T-helper 1 cell treated with Interleukin-12 subunit alpha and Interleukin-12 subunit beta and Interleukin-4 antibody, amounts not matched to agents 30 μg/mL and 1 μg/mL, for 36 hours (primary cell): ENCODE results near the gene BBS2.
A peak's percentile ranks its signal among the peaks of the same experiment; 100 is the strongest.

Experiments used
- H3K27ac Mint-ChIP-seq: one replicate; pipeline ENCODE4 v1.8.0; 2021; ENCODE audit warnings: mild to moderate bottlenecking, mixed read lengths
- H3K27me3 Mint-ChIP-seq: one replicate; pipeline ENCODE4 v1.8.0; 2021; ENCODE audit warnings: low read depth, mixed read lengths
- H3K36me3 Mint-ChIP-seq: one replicate; pipeline ENCODE4 v1.8.0; 2021; ENCODE audit warnings: low read depth, mixed read lengths
- H3K4me1 Mint-ChIP-seq: one replicate; pipeline ENCODE4 v1.8.0; 2021; ENCODE audit warnings: low read depth, mixed read lengths
- H3K4me3 Mint-ChIP-seq: one replicate; pipeline ENCODE4 v1.8.0; 2021; ENCODE audit warnings: mild to moderate bottlenecking, moderate library complexity, mixed read lengths
- H3K9me3 Mint-ChIP-seq: one replicate; pipeline ENCODE4 v1.8.0; 2021; ENCODE audit warnings: mixed read lengths

The BBS2 gene

GRCh38 chr16:56475201-56475600, 44.6 kb downstream of the BBS2 start:
- no peaks in the 10 kb centered on the region for H3K9me3 Mint-ChIP-seq
- peaks cover 7% of the 10 kb centered on the region for H3K4me1 Mint-ChIP-seq
- no peaks in the 10 kb centered on the region for H3K27me3 Mint-ChIP-seq
- H3K36me3 Mint-ChIP-seq, result peaks cover 60% of the 10 kb centered on the region
- no peak overlapping the region for H3K4me3 Mint-ChIP-seq
- H3K27ac Mint-ChIP-seq, result no peak overlapping the region

DNA sequence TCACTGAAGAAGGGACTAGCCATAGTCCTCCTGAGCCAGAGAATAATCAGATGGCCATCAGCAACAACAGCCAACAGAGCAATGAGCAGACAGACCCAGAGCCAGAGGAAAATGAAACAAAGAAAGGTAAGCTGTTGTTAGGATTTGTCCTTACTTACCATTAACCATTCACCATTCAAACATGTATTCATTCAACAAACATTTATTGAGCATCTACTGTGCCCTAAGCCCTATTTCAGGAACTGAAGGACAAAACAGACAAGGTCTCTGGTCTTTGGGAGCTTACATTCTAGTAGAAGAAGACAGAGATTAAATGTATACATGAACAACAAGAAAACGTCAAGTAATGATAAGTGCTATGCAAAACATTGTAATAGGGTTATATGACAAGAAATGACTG, 49.2 kb downstream of the BBS2 start:
- Mint-ChIP-seq H3K27ac (no peak overlapping the region), H3K9me3 (no peaks in the 10 kb centered on the region), H3K4me3 (no peak overlapping the region), H3K27me3 (no peaks in the 10 kb centered on the region), H3K36me3 (peaks cover 60% of the 10 kb centered on the region), H3K4me1 (no peaks in the 10 kb centered on the region)

- Mint-ChIP-seq H3K36me3 (peaks cover 59% of the 10 kb centered on the region), H3K27me3 (no peaks in the 10 kb centered on the region), H3K27ac (no peak overlapping the region), H3K4me1 (no peaks in the 10 kb centered on the region), H3K4me3 (no peak overlapping the region), H3K9me3 (no peaks in the 10 kb centered on the region)
Observed at GRCh38 chr16:56470232-56470631, 49.6 kb downstream of the BBS2 start.

DNA sequence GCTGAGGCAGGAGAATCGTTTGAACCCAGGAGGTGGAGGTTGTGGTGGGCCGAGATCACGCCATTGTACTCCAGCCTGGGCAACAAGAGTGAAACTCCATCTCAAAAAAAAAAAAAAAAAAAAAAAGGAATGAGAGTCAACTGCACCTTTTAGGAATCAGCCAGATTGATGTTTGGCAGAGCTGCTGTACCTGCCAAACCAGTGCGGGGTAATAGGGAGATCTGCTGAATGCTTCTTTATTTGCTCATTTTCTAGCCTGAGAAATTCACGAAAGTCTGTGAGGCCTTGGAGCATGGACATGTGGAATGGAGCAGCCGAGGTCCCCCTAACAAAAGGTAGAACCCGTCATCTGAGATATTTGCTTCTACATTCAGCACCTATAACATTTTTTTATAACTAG, 50.1 kb downstream of the BBS2 start:
- H3K27ac Mint-ChIP-seq, result no peak overlapping the region
- no peak overlapping the region for H3K4me3 Mint-ChIP-seq
- H3K9me3 Mint-ChIP-seq, result no peaks in the 10 kb centered on the region
- no peaks in the 10 kb centered on the region for H3K4me1 Mint-ChIP-seq
- H3K27me3 Mint-ChIP-seq, result no peaks in the 10 kb centered on the region
- H3K36me3 Mint-ChIP-seq, result peaks cover 54% of the 10 kb centered on the region

DNA sequence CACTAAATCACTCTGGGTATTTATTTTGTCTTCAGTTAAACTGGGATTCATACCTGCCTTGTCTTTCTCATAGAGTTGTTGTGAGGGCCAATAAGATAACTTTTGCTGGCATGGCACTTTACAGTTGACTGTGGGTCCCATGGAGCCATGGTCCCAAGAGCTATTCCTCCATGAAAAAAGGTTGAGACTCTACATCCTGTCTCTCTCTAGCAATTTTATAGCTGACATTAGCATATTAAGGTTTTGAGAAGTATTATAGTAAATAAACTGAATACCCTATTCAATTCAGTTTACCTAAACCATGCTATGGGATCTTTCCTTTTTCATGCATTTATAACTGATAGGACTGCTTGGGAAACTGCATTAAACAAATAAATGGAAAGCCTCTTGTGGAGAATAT, 51.0 kb downstream of the BBS2 start:
- H3K27me3 Mint-ChIP-seq, result no peaks in the 10 kb centered on the region

DNA sequence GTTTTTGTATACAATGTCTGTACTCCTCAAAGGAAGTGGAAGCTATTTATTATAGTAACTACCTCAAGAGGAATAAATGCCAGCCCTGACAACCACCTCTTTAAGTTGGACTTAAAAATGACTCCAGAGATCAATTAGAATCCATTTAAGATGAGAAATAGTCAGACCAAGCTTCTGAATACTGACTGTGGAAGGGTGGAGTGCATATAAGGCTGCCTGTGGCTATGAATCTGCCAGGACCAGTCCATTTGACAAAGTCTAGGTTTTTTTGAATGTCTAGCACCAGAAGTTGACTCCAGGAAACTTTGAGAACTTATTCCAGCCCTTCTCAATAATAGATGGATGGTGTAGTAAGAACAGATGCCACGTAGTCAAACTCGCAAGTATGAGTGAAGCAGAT, 53.5 kb downstream of the BBS2 start:
- H3K27me3 Mint-ChIP-seq, result no peaks in the 10 kb centered on the region
- H3K9me3 Mint-ChIP-seq, result no peaks in the 10 kb centered on the region
- no peaks in the 10 kb centered on the region for H3K4me1 Mint-ChIP-seq
- H3K36me3 Mint-ChIP-seq, result peaks cover 50% of the 10 kb centered on the region
- no peak overlapping the region for H3K4me3 Mint-ChIP-seq
- H3K27ac Mint-ChIP-seq, result no peak overlapping the region

More for the DNA sequence above, 51.0 kb downstream of the BBS2 start:
- no peak overlapping the region for H3K4me3 Mint-ChIP-seq
- no peaks in the 10 kb centered on the region for H3K9me3 Mint-ChIP-seq
- H3K4me1 Mint-ChIP-seq, result no peaks in the 10 kb centered on the region
- H3K36me3 Mint-ChIP-seq, result peaks cover 59% of the 10 kb centered on the region
- H3K27ac Mint-ChIP-seq, result no peak overlapping the region

- Mint-ChIP-seq H3K4me3 (no peak overlapping the region), H3K36me3 (peaks cover 39% of the 10 kb centered on the region), H3K4me1 (no peaks in the 10 kb centered on the region), H3K27ac (no peak overlapping the region), H3K9me3 (no peaks in the 10 kb centered on the region), H3K27me3 (no peaks in the 10 kb centered on the region)
Observed at GRCh38 chr16:56463153-56463552, 56.7 kb downstream of the BBS2 start.

DNA sequence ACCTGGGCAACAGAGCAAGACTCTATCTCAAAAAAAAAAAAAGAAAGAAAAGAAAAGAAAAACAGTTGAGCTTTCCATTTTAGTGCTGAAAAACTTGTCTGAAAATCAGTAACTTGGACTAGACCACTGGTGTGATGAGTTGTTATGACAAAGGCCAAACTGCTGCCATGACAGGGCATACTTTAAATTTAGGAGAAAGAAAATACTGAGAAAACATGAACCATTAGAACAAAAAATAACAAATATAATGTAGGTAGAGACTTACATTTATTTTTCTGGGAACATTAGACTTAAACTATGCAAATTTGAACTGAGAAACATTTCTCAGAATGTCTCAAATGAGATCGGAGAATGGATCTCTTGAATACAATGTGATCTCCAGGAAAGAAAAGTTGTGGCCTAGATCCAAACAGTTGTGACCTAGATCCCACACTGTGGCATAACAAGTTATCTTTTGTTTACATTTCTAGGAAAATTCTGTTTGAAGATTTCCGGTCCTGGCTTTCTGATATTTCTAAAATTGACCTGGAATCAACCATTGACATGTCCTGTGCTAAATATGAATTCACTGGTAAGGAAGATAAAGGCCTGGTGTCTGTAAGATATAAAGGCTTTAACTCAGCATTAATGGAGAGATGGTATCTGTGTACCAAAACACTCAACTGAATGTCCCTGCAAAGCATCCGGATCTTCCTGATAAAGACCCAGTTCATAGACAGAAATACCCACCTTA, 57.6 kb downstream of the BBS2 start:
- Mint-ChIP-seq H3K4me1 (no peaks in the 10 kb centered on the region), H3K36me3 (peaks cover 42% of the 10 kb centered on the region), H3K27ac (no peak overlapping the region), H3K4me3 (no peak overlapping the region), H3K9me3 (no peaks in the 10 kb centered on the region), H3K27me3 (no peaks in the 10 kb centered on the region)

GRCh38 chr16:56460101-56460500, 59.7 kb downstream of the BBS2 start:
- Mint-ChIP-seq H3K4me1 (no peaks in the 10 kb centered on the region), H3K27me3 (no peaks in the 10 kb centered on the region), H3K27ac (no peak overlapping the region), H3K9me3 (no peaks in the 10 kb centered on the region), H3K36me3 (peaks cover 48% of the 10 kb centered on the region), H3K4me3 (no peak overlapping the region)

GRCh38 chr16:56457927-56458470, 61.8 kb downstream of the BBS2 start:
- Mint-ChIP-seq H3K27ac (no peak overlapping the region), H3K27me3 (no peaks in the 10 kb centered on the region), H3K9me3 (no peaks in the 10 kb centered on the region), H3K4me1 (peaks cover 3% of the 10 kb centered on the region), H3K36me3 (peaks cover 53% of the 10 kb centered on the region), H3K4me3 (no peak overlapping the region)

GRCh38 chr16:56451753-56452689, 67.8 kb downstream of the BBS2 start:
- Mint-ChIP-seq H3K4me1 (peaks cover 39% of the 10 kb centered on the region), H3K27ac (peak overlapping the region; percentile 98), H3K27me3 (no peaks in the 10 kb centered on the region), H3K9me3 (no peaks in the 10 kb centered on the region), H3K36me3 (peaks cover 38% of the 10 kb centered on the region), H3K4me3 (peak overlapping the region; percentile 100)

- Mint-ChIP-seq H3K36me3 (peaks cover 34% of the 10 kb centered on the region), H3K9me3 (no peaks in the 10 kb centered on the region), H3K4me1 (peaks cover 42% of the 10 kb centered on the region), H3K4me3 (peak within 1 kb of the TSS; percentile 100), H3K27me3 (no peaks in the 10 kb centered on the region), H3K27ac (peak within 1 kb of the TSS; percentile 98)
Observed at GRCh38 chr16:56450986-56451752, 68.7 kb downstream of the BBS2 start, which contains the start of the genes NUDT21 and OGFOD1. Gene NUDT21, minus strand, starts transcription at chr16:56451332. Its CDS starts 130 bp downstream, at chr16:56451202. Gene OGFOD1, plus strand, starts transcription at chr16:56451554. Its CDS starts 59 bp downstream, at chr16:56451613.

DNA sequence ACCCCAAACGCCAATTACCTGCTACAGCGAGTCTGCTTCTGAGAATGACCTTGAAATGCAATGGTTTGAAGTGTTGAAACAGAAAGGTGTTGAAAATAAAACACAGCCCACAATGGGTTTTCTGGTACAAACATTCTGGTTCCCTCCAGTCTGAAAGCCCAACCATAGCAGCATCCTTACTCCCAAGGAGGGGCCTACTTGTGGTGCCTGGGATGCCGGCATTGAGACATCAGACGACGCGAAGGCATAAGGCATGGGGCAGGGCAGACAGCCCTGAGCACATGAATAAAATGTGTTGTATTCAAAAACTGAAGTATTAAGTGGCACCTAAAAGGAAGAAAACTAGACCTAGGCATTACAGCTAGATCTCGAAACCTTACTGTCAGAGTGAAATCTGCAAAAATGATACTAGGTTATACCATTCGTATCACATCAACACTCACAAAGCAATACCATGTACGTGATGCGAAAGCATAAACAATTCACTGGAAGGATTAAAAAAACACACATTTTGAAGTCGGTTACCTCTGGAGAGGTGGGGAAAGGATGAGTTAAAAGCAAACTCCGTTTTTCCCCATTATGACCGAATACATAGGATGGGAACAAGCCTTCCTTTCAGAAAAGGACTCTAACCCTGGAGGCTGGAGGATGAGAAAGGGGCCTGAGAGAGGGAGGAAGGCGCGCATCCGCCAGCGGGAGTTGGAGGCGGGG, 69.4 kb downstream of the BBS2 start:
- peaks cover 26% of the 10 kb centered on the region for H3K36me3 Mint-ChIP-seq
- peak overlapping the region; percentile 98 for H3K27ac Mint-ChIP-seq
- no peaks in the 10 kb centered on the region for H3K27me3 Mint-ChIP-seq
- H3K4me3 Mint-ChIP-seq, result peak overlapping the region; percentile 100
- H3K4me1 Mint-ChIP-seq, result peaks cover 42% of the 10 kb centered on the region
- H3K9me3 Mint-ChIP-seq, result no peaks in the 10 kb centered on the region
